Heart left ventricle (tissue), 16 donors: Measurements from ENCODE around the gene ELOVL7. TPM values are rescaled to one million over a fixed set of nuclear protein-coding genes. Genes with fewer than 3 reads are reported as not detected.
"Not testable (repeated sequence)": the region's sequence is repeated elsewhere in the genome, so short reads cannot be mapped to it uniquely, and the experiment has no call there.

Source experiments
- ATAC-seq, 4 donors: fragments of 200-7000 bp; cut with Tn5 transposase; one replicate each; pipeline ENCODE4 v1.9.1; 2020 to 2022; ENCODE audit warnings: moderate library complexity in 4 of 4, mild to moderate bottlenecking in 3 of 4, moderate number of reproducible peaks in 1 of 4
- DNase-seq, 5 donors: peaks; one replicate each; pipeline ENCODE4 v3.0.0-alpha.2; 2020
- H3K27ac ChIP-seq, 12 donors: fragments of 200-600 bp; sonication (generic) in 4 of 12; one replicate each; pipeline versions ENCODE4 v1.5.0 to v1.8.0; 2016 to 2022; ENCODE audit warnings: mild to moderate bottlenecking in 2 of 12
- H3K27me3 ChIP-seq, 9 donors: fragments of 200-600 bp; sonication (generic) in 2 of 9; one replicate each; pipeline versions ENCODE4 v1.5.1 to v1.8.0; 2016 to 2022; ENCODE audit warnings: mild to moderate bottlenecking in 3 of 9
- H3K36me3 ChIP-seq, 9 donors: fragments of 200-600 bp; sonication (generic) in 2 of 9; one replicate each; pipeline versions ENCODE4 v1.5.0 to v1.8.0; 2018 to 2022; ENCODE audit warnings: mild to moderate bottlenecking in 2 of 9
- H3K4me1 ChIP-seq, 12 donors: fragments of 200-600 bp; sonication (generic) in 4 of 12; one replicate each; pipeline versions ENCODE4 v1.5.0 to v1.8.0; 2016 to 2022; ENCODE audit warnings: mild to moderate bottlenecking in 3 of 12
- H3K4me3 ChIP-seq, 12 donors: fragments of 200-600 bp; sonication (generic) in 4 of 12; one replicate each; pipeline versions ENCODE4 v1.5.0 to v1.8.0; 2017 to 2022; ENCODE audit warnings: mild to moderate bottlenecking in 9 of 12, moderate library complexity in 4 of 12
- H3K9me3 ChIP-seq, 12 donors: fragments of 200-600 bp; sonication (generic) in 4 of 12; one replicate each; pipeline versions ENCODE4 v1.5.0 to v1.8.0; 2016 to 2022; ENCODE audit warnings: mild to moderate bottlenecking in 1 of 12
- CTCF ChIP-seq, 12 donors: fragments of 200-600 bp; sonication (generic) in 4 of 12; IDR thresholded peaks; one replicate each; pipeline versions ENCODE4 v1.5.0 to v1.8.0; 2018 to 2022; ENCODE audit warnings: antibody characterized with exemption in 12 of 12, mild to moderate bottlenecking in 5 of 12
- POLR2A ChIP-seq, 2 donors: fragments of 450-650 bp; IDR thresholded peaks; one replicate each; pipeline ENCODE4 v1.6.1; 2017; ENCODE audit warnings: antibody characterized with exemption in 2 of 2, mild to moderate bottlenecking in 2 of 2, moderate library complexity in 2 of 2
- whole genome bisulfite sequencing, 4 donors: extraction: QIAGEN DNeasy Blood & Tissue Kit in 2 of 4; methylation state at CpG; one replicate each; pipeline versions ENCODE4 v1.1.5 to v1.1.7; 2013 to 2018; 5-methylcytosine and 5-hydroxymethylcytosine counted together
- intact Hi-C, 10 donors: fragments of 100-400 bp; cut with DNase I; formaldehyde crosslinking; loops; one replicate each; pipeline versions ENCODE4 v1.11.1 to v1.14.2; 2022
- polyA plus RNA-seq, 2 donors: library from polyadenylated mRNA; stranded (reverse); fragments of 200-250 nt; gene quantifications; one replicate each; pipeline ENCODE4 v1.2.3, GENCODE V29; 2013
- total RNA-seq, 9 donors: library from RNA; depleted of rRNA in 2 of 9; stranded (reverse); fragments of >200 nt in 2 of 9; fragmentation: NEBNext Ultra II Directional in 3 of 9; extraction: Animal tissue kit (Norgen Biotek cat#: 25700) in 3 of 9; gene quantifications; one replicate each; pipeline versions ENCODE4 v1.1.0 to v1.2.4, GENCODE V29; 2016 to 2023
- donor health status: ischemic (EF 13 %, LVEDD 7.1; RV severe dilation, severe dysfunction).
- donor health status: healthy with polysubstance abuse.
- donor health status: DM: no; HTN: yes; CAD: no.
- donor health status: DM: no; HTN: no; CAD: no.
- donor health status: ischemic (EF 25% LVEDD 6.9; RV normal size, moderate dysfunction).
- donor health status: ischemic (EF 25% LVEDD 5.7; RV mildly dilated, moderate dysfunction).
- donor health status: healthy.
- donor health status: DM: yes; HTN: yes; CAD: no.
- donor health status: ischemic (EF 35%, LVEDD 5.7; RV mildly dilated, moderate dysfunction).
- donor health status: nonischemic (EF 11% LVEDD 7.7; RV severe dilation, severe dysfunction).
- donor health status: DM: yes; HTN: yes; CAD: no.
- donor health status: PGD.
- donor health status: ischemic (EF 29% LVEDD 5.4; RV normal size, mild dysfunction).
- donor health status: nonischemic (EF 23%, LVEDD 6.1; RV moderate dilation, normal function).

ELOVL7 gene
- total and polyA plus RNA-seq, 11 donors, result 0.12 to 1.8 (median 0.87) TPM

DNA sequence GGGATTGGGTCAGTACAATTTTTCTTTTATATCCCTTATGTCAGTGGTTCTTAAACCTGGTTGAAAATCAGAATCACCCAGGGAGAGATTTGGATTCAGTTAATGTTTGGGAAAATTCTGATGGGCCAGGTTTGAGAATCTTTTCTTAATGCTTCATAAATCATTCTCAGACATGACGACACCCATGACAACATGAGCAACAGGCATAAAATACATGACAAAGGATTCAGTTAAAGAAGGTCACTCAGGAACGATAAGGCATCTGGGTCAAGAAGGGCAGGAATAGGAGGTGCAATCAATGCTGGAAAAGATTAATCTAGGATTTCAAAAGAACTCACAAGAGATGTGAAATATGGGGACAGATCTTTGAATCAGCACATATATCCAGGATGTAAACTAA is 41.8 kb downstream of the ELOVL7 start:
- Histone ChIP-seq H3K36me3 (no peaks in the 10 kb centered on the region), H3K27me3 (no peaks in the 10 kb centered on the region), H3K27ac (no peak overlapping the region), H3K4me1 (no peaks in the 10 kb centered on the region), H3K4me3 (no peak overlapping the region), H3K9me3 (no peaks in the 10 kb centered on the region)
- TF ChIP-seq POLR2A (IDR thresholded peaks at IDR 0.05) (no peak), CTCF (IDR thresholded peaks at IDR 0.05) (no peak)
- intact Hi-C loops, result no loop called here
- DNase-seq (no peak), ATAC-seq (no peak)
- WGBS, 4 donors, result 85 to 93% (median 88%) methylated on average over 2 of the region's 2 CpGs

GRCh38 chr5:60797482-60798153 is 46.5 kb downstream of the ELOVL7 start:
- Histone ChIP-seq H3K4me1 (no peaks in the 10 kb centered on the region), H3K36me3 (no peaks in the 10 kb centered on the region), H3K9me3 (no peaks in the 10 kb centered on the region), H3K27me3 (peaks cover 0 to 4% (median 0%) of the 10 kb centered on the region in 9 donors), H3K27ac (no peak overlapping the region), H3K4me3 (no peak overlapping the region)
- intact Hi-C loops, result no loop called here
- 21 to 39% (median 25%) methylated on average over 6 of the region's 6 CpGs for WGBS, 4 donors
- DNase-seq (no peak), ATAC-seq (no peak)
- TF ChIP-seq CTCF (IDR thresholded peaks at IDR 0.05) (no peak), POLR2A (IDR thresholded peaks at IDR 0.05) (no peak)

DNA sequence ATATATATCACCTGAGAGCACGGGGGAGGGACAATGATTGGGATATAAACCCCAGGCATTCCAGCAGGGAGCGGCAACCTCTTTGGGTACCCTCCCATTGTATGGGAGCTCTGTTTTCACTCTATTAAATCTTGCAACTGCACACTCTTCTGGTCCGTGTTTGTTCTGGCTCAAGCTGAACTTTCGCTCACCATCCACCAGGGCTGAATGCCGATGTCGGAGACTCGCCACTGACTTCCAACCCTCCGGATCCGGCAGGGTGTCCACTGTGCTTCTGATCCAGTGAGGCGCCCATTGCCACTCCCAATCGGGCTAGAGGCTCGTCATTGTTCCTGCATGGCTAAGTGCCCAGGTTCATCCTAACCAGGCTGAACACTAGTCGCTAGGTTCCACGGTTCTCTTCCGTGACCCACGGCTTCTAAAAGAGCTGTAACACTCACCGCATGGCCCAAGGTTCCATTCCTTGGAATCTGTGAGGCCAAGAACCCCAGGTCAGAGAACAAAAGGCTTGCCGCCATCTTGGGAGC is 48.6 kb downstream of the ELOVL7 start:
- H3K36me3 ChIP-seq, H3K27ac ChIP-seq, DNase-seq, H3K27me3 ChIP-seq, H3K4me1 ChIP-seq, intact Hi-C loops, H3K4me3 ChIP-seq, H3K9me3 ChIP-seq, ATAC-seq: not testable (repeated sequence)
- 88 to 95% (median 93%) methylated on average over 18 of the region's 18 CpGs for WGBS, 4 donors

DNA sequence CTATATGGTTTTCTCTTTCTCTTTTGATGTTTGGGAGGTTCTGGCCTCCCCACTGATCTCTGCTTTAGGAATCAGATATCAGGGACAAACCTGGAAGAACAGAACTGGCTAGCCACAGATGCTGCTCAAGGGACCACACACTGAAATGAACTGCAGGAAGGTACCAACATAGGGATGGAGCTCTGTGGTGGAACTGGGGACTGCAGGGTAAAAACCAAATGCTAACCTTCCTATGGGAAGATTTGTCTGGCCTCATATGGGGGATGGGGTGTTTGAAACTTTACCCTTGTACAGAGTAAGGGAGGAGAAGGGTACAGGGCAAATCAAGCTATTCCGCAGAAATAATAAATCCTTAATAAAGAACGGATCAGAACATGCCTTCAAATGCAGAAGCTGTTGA is 49.4 kb downstream of the ELOVL7 start:
- Histone ChIP-seq H3K4me1 (no peaks in the 10 kb centered on the region), H3K36me3 (no peaks in the 10 kb centered on the region), H3K9me3 (no peaks in the 10 kb centered on the region), H3K4me3 (no peak overlapping the region), H3K27me3 (peaks cover 0 to 4% (median 0%) of the 10 kb centered on the region in 9 donors), H3K27ac (no peak overlapping the region)
- no peak for DNase-seq
- WGBS, 4 donors, result 84 to 92% (median 89%) methylated on average over 2 of the region's 2 CpGs
- intact Hi-C loops, result no loop called here
- no peak for TF ChIP-seq CTCF (IDR thresholded peaks at IDR 0.05)
- no peak for TF ChIP-seq POLR2A (IDR thresholded peaks at IDR 0.05)
- ATAC-seq, result no peak

DNA sequence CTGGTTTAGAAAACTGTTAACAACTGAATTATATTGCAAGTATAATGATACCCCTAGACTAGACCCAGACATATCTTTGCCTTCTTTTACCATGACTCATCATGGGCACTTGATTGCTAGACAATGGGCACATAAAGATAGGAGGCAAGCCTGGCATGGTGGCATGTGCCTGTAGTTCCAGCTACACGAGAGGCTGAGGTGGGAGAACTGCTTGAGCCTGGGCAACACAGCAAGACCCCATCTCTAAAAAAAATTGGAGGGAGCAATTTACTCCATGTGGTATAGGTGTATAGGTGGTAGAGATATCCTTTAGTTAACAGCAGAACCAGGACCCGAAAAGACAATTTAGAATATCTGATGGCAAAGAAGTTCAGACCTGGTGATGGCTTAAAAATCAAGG is 51.6 kb downstream of the ELOVL7 start:
- ATAC-seq (no peak), DNase-seq (no peak)
- no peaks in the 10 kb centered on the region for H3K4me1 ChIP-seq
- no peaks in the 10 kb centered on the region for H3K36me3 ChIP-seq
- no peak overlapping the region for H3K4me3 ChIP-seq
- intact Hi-C loops, result no loop called here
- peaks cover 0 to 4% (median 0%) of the 10 kb centered on the region in 9 donors for H3K27me3 ChIP-seq
- H3K27ac ChIP-seq, result no peak overlapping the region
- 66 to 85% (median 80%) methylated on average over 2 of the region's 2 CpGs for WGBS, 4 donors
- H3K9me3 ChIP-seq, result no peaks in the 10 kb centered on the region
- TF ChIP-seq POLR2A (IDR thresholded peaks at IDR 0.05) (no peak), CTCF (IDR thresholded peaks at IDR 0.05) (no peak)
